Measurements from ENCODE around the gene COX8A.

Gene COX8A

DNA sequence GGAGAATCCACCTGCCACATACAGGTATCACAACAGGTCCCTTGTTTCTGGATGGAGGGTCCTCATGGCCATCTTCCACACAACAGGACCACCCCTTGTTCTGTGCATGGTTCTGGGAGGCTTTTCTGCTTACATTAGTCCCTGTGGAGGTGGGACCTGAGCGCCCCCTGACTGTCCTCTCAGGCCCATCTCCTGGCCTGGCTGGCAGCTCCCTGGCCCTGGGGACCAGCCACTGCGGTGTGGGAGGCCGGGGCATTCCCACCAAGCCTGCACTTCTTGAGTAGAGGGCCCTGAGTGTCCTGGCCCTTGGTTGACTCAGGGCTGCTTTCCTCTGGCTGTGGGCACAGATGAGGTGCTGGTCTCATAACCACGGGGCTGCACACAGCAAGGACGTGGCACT is 5.0 kb downstream of the COX8A start:
- TF ChIP-seq, protein P1, sequence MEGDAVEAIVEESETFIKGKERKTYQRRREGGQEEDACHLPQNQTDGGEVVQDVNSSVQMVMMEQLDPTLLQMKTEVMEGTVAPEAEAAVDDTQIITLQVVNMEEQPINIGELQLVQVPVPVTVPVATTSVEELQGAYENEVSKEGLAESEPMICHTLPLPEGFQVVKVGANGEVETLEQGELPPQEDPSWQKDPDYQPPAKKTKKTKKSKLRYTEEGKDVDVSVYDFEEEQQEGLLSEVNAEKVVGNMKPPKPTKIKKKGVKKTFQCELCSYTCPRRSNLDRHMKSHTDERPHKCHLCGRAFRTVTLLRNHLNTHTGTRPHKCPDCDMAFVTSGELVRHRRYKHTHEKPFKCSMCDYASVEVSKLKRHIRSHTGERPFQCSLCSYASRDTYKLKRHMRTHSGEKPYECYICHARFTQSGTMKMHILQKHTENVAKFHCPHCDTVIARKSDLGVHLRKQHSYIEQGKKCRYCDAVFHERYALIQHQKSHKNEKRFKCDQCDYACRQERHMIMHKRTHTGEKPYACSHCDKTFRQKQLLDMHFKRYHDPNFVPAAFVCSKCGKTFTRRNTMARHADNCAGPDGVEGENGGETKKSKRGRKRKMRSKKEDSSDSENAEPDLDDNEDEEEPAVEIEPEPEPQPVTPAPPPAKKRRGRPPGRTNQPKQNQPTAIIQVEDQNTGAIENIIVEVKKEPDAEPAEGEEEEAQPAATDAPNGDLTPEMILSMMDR (IDR thresholded peaks at IDR 0.05): no peak

DNA sequence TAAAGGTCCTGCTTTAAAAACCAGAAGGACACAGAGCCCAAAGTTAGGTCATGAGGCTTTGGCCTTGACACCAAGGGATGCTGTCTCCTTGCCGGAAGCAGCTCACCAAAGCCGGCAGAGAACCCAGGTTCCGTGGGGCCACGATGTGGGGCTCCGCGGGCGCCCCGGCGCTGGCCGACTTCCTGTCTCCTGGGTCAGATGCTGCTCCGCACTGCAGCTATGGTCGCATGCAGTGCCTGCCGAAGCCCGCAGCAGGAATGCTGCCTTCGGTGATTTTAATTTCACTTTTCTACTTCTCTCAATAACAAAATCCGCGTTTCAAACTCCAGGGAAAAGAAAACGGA is 11.4 kb downstream of the COX8A start:
- TF ChIP-seq, protein P1 (IDR thresholded peaks at IDR 0.05): no peak

DNA sequence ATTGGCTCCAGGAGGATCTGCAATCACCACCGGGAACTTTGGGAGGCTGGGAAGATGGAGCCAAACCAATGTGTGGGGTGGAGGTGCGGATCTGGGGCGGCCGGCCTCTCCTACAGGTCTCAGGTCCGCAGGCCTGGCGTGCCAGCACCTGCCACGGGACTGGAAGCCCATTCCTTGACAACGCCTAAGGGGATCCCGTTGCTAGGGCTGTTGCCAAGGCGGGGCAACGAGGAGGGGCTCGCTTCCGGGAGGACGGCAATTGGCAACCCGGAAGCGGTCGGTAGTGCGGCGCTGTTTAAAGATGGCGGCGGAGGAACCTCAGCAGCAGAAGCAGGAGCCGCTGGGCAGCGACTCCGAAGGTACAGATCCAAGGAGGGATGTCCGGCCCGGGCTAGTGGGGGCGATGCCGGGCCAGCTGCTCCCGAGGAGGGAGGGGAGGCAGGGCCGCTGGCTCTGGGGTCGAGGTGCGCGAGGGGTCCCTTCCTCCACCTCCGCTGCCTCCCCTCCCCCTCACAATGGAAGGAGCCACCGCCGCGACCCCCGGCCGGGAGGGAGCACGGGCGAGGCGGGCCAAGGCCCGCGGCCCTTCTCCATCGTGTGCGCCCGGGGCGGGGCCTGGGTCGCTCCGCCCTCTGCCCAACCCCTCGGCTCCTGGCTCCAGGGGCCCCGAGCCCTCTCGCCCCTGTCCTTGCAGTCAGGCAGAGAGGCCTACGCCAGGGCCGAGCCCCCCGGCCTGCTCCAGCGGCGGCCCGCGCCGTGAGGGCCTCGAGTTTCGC is 11.9 kb downstream of the COX8A start, which contains the start of gene OTUB1:
Gene OTUB1 (plus strand): TSS at position 283 of the 776 bp plus-strand sequence. CDS start 19 bp downstream, at position 302.
- TF ChIP-seq, protein P1 (IDR thresholded peaks at IDR 0.05): no peak

DNA sequence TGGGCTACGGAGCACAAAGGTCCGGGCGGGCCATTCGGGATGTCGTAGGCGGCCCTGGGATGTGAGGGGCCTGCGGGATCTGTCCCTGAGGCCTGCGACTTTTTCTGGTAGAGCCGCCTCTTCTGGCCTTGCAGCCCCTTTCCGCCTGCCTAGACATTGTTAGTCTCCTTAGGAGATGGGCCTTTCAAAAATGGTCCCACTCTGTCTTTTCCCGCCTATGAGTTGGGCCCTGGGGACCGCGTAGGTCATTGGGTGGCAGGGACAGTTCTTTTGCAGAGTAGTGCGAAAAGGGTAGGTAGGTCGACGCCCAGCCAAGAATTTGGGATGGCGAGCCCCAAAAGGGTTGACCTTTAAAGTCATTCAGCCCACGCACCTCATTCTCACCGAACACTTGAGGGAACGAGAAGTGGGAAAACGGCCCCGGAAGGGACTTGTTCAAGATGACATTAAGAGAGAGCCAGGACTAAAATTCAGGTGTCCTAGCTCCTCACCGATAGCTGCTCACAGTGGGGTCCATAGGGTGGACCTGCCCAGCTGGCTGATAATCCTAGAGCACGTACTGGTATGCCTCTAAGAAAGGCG is 12.6 kb downstream of the COX8A start:
- TF ChIP-seq, protein P1 (IDR thresholded peaks at IDR 0.05): no peak

DNA sequence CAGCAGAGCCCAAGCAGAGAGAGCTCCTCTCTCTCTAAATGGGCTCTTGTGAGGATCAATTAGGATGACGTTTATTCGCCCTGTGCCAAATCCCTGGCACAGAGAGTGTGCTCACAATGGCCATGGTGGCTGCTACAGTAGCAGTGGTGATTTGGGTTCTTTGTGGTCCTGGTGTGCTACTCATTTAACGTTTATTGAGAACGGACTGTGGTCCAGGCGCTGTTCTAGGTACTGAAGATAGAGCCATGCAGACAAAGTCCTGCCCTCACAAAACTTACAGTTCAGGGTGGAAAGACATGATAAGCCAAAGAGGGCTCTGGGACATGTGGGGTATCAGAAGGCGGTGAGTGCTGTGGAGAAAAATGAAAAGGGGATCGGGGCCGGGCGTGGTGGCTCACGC is 17.1 kb downstream of the COX8A start:
- TF ChIP-seq, protein P1 (IDR thresholded peaks at IDR 0.05): no peak

DNA sequence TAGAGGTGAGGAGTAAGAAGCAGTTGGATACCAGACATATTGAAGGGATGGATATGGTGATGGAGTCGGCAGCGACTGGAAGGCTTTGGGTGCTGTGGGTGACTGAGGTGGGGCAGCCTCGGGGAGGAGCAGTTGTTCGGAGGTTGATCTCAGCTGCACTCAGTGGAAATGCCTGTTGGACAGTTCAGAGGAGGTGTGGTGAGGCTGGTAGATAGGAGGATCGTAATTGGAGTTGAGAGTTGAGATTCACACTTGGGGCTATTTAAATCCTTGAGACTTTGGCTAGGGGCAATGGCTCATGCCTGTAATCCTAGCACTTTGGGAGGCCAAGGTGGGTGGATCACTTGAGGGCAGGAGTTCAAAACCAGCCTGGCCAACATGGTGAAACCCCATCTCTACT is 18.7 kb downstream of the COX8A start:
- TF ChIP-seq, protein P1 (IDR thresholded peaks at IDR 0.05): no peak

DNA sequence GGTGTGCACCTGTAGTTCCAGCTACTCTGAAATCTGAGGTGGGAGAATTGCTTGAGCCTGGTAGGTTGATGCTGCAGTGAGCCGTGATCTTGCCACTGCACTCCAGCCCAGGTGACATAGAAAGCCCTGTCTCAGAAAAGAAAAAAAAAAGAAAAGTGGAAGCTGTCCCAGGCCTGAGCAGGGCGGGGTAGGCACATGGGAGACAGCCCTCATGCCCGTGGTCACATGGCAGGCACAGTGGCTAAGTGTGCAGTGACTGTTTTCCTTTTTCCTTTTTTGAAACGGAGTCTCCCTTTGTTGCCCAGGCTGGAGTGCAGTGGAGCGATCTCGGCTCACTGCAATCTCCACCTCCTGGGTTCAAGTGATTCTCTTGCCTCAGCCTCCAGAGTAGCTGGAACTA is 19.6 kb downstream of the COX8A start:
- TF ChIP-seq, protein P1 (IDR thresholded peaks at IDR 0.05): no peak
